Sigmoid colon (tissue), 7 donors: ENCODE data around the gene RASD1. TPM values are rescaled to one million over a fixed set of nuclear protein-coding genes. Genes with fewer than 3 reads are reported as not detected.

Experiments used
- DNase-seq: peaks from one replicate; pipeline ENCODE4 v3.0.0-alpha.2; 2019
- H3K27ac ChIP-seq, 4 donors: fragments of 200-600 bp; sonication (generic); one replicate each; pipeline ENCODE4 v1.5.1; 2016 to 2019; ENCODE audit warnings: mild to moderate bottlenecking in 1 of 4
- H3K27me3 ChIP-seq, 3 donors: fragments of 200-600 bp; sonication (generic); one replicate each; pipeline ENCODE4 v1.5.1; 2019; ENCODE audit warnings: mild to moderate bottlenecking in 1 of 3
- H3K36me3 ChIP-seq, 4 donors: fragments of 200-600 bp; sonication (generic); one replicate each; pipeline ENCODE4 v1.5.1; 2016 to 2019
- H3K4me1 ChIP-seq, 4 donors: fragments of 200-600 bp; sonication (generic); one replicate each; pipeline ENCODE4 v1.5.1; 2017 to 2019
- H3K4me3 ChIP-seq, 4 donors: fragments of 200-600 bp; sonication (generic); one replicate each; pipeline ENCODE4 v1.5.1; 2017 to 2019; ENCODE audit warnings: mild to moderate bottlenecking in 2 of 4, moderate library complexity in 1 of 4
- H3K9me3 ChIP-seq, 4 donors: fragments of 200-600 bp in 3 of 4; sonication (generic) in 3 of 4; one replicate each; pipeline versions ENCODE4 v1.5.1 to v1.6.1; 2013 to 2019
- EP300 ChIP-seq, 4 donors: sonication (generic); formaldehyde crosslinking; IDR thresholded peaks; one replicate each; pipeline ENCODE4 v1.6.1; 2017; ENCODE audit warnings: antibody characterized with exemption in 4 of 4
- POLR2A ChIP-seq, 2 donors: fragments of 450-650 bp; IDR thresholded peaks; one replicate each; pipeline ENCODE4 v1.6.1; 2016; ENCODE audit warnings: antibody characterized with exemption in 2 of 2, mild to moderate bottlenecking in 2 of 2, moderate library complexity in 2 of 2
- POLR2AphosphoS5 ChIP-seq, 4 donors: sonication (generic); formaldehyde crosslinking; IDR thresholded peaks; one replicate each; pipeline ENCODE4 v1.6.1; 2017; ENCODE audit warnings: antibody characterized with exemption in 4 of 4
- WGBS, 2 donors: extraction: QIAGEN DNeasy Blood & Tissue Kit; methylation state at CpG; one replicate each; pipeline ENCODE4 v1.1.7; 2013; 5-methylcytosine and 5-hydroxymethylcytosine counted together
- intact Hi-C: fragments of 100-400 bp; cut with DNase I; formaldehyde crosslinking; loops from one replicate; pipeline ENCODE4 v1.15.1; 2023
- polyA plus RNA-seq, 3 donors: library from polyadenylated mRNA; stranded (reverse); fragments of 200-250 nt; gene quantifications; one replicate each; pipeline ENCODE4 v1.2.3, GENCODE V29; 2013
- total RNA-seq, 4 donors: library from RNA; depleted of rRNA; stranded (reverse); fragments of >200 nt; gene quantifications; one replicate each; pipeline ENCODE4 v1.1.0, GENCODE V29; 2016
- TF ChIP-seq, protein P1 (sequence below), 4 experiments: fragments of 450-650 bp in 3 of 4; fragments of 200-600 bp in 1 of 4; IDR thresholded peaks; one replicate each; pipeline ENCODE4 v1.5.1; 2016 to 2019; ENCODE audit warnings: antibody characterized with exemption in 4 of 4, mild to moderate bottlenecking in 3 of 4, moderate library complexity in 2 of 4
- donor health status: healthy with polysubstance abuse.
- donor health status: Bipolar disorder and iron deficiency.
- donor health status: healthy.

RASD1 gene
- total and polyA plus RNA-seq, 7 donors: 5.8 to 40.8 (median 12.5) TPM

- 89 to 91% methylated on average over 1 of the region's 1 CpG for whole genome bisulfite sequencing, 2 donors
- TF ChIP-seq, protein P1, sequence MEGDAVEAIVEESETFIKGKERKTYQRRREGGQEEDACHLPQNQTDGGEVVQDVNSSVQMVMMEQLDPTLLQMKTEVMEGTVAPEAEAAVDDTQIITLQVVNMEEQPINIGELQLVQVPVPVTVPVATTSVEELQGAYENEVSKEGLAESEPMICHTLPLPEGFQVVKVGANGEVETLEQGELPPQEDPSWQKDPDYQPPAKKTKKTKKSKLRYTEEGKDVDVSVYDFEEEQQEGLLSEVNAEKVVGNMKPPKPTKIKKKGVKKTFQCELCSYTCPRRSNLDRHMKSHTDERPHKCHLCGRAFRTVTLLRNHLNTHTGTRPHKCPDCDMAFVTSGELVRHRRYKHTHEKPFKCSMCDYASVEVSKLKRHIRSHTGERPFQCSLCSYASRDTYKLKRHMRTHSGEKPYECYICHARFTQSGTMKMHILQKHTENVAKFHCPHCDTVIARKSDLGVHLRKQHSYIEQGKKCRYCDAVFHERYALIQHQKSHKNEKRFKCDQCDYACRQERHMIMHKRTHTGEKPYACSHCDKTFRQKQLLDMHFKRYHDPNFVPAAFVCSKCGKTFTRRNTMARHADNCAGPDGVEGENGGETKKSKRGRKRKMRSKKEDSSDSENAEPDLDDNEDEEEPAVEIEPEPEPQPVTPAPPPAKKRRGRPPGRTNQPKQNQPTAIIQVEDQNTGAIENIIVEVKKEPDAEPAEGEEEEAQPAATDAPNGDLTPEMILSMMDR (IDR thresholded peaks at IDR 0.05): no peak
- TF ChIP-seq POLR2A (IDR thresholded peaks at IDR 0.05) (no peak), EP300 (IDR thresholded peaks at IDR 0.05) (no peak), POLR2AphosphoS5 (IDR thresholded peaks at IDR 0.05) (no peak)
These were observed 36.8 kb upstream of the RASD1 start for GRCh38 chr17:17532991-17533390.

DNA sequence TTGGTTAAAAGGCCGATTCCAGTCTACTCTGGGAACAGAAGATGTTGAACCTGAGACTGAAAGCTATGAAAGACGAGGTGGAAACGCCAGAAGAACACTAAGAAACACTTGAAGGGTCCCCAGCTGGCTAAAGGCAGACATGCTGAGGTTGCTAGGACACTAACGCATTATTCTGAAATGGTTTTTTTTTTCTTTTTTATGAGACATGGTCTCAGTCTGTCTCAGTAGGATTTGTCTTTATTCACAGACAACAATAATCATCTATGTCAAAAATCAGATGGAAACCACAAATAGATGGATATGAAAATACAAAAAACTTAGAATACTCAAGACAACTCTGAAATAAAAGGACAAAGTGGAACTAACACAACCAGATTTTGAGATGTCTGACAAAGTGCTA is 35.0 kb upstream of the RASD1 start:
- no peak overlapping the region for H3K27ac ChIP-seq
- H3K4me3 ChIP-seq: no peak overlapping the region
- peaks cover 0 to 22% (median 18%) of the 10 kb centered on the region in 4 donors for H3K4me1 ChIP-seq
- TF ChIP-seq, protein P1 (IDR thresholded peaks at IDR 0.05): no peak
- TF ChIP-seq EP300 (IDR thresholded peaks at IDR 0.05) (no peak), POLR2AphosphoS5 (IDR thresholded peaks at IDR 0.05) (no peak), POLR2A (IDR thresholded peaks at IDR 0.05) (no peak)
- no peaks in the 10 kb centered on the region for H3K36me3 ChIP-seq
- intact Hi-C loops: no loop called here
- DNase-seq: no peak
- H3K27me3 ChIP-seq: no peaks in the 10 kb centered on the region
- WGBS, 2 donors: 87 to 90% methylated on average over 4 of the region's 4 CpGs
- H3K9me3 ChIP-seq: no peaks in the 10 kb centered on the region

More at GRCh38 chr17:17532991-17533390, 36.8 kb upstream of the RASD1 start:
- Histone ChIP-seq H3K27ac (no peak overlapping the region), H3K9me3 (no peaks in the 10 kb centered on the region), H3K4me1 (peaks cover 0 to 15% (median 11%) of the 10 kb centered on the region in 4 donors), H3K36me3 (no peaks in the 10 kb centered on the region), H3K27me3 (no peaks in the 10 kb centered on the region), H3K4me3 (no peak overlapping the region)
- intact Hi-C loops: no loop called here
- no peak for DNase-seq

DNA sequence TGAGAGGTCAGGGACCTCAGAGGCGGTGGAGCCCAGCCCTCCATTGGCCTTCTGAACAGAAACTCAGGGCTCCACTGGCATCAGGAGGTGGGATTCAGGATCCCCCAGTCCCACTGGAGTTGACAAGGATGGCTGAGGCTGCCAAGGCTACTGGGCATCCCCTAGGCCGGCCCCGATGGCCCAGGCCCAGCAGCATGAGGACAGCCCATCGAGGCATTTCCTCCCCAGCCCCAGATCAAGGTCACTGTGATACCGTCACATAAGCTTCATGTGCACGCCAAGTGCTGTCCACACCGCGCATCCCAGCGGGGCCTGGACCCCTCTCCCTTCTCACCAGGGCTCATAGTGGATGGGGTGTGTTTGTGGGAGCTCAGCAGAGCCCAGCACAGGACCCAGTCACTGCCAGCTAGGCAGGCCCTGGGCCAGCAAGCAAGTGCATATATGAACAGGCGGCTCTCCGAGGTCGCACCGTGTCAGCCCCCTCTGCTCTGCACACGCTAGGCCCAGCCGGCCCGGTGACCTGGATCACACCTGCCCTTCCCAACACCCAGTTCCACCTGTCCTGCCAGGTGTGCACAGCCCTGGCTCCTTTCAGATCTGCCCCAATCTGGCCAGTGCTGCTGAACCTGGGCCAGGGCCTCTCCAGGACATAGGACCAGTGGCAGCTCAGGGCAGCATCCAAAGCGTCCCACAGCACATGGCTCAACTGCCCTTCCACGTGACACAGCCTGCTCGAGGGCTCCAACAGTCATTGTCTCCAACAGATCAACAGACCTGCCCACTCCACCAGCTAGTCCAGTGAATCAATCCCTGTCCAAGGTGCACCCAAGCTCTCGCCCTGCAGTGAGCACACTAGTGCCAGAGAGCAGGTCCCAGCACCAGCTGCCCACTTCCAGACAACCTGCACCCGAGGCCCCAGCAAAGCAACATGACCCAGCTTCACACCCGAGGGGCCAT is 32.8 kb upstream of the RASD1 start:
- H3K4me3 ChIP-seq: no peak overlapping the region
- no peaks in the 10 kb centered on the region for H3K9me3 ChIP-seq
- 74 to 87% methylated on average over 22 of the region's 22 CpGs for WGBS, 2 donors
- TF ChIP-seq POLR2AphosphoS5 (IDR thresholded peaks at IDR 0.05): no peak
- TF ChIP-seq, protein P1 (IDR thresholded peaks at IDR 0.05): no peak
- TF ChIP-seq EP300 (IDR thresholded peaks at IDR 0.05): no peak
- no peak for TF ChIP-seq POLR2A (IDR thresholded peaks at IDR 0.05)
- H3K36me3 ChIP-seq: no peaks in the 10 kb centered on the region
- H3K27me3 ChIP-seq: no peaks in the 10 kb centered on the region
- DNase-seq: no peak
- intact Hi-C loops: no loop called here
- H3K4me1 ChIP-seq: peaks cover 0 to 20% (median 17%) of the 10 kb centered on the region in 4 donors
- H3K27ac ChIP-seq: no peak overlapping the region

DNA sequence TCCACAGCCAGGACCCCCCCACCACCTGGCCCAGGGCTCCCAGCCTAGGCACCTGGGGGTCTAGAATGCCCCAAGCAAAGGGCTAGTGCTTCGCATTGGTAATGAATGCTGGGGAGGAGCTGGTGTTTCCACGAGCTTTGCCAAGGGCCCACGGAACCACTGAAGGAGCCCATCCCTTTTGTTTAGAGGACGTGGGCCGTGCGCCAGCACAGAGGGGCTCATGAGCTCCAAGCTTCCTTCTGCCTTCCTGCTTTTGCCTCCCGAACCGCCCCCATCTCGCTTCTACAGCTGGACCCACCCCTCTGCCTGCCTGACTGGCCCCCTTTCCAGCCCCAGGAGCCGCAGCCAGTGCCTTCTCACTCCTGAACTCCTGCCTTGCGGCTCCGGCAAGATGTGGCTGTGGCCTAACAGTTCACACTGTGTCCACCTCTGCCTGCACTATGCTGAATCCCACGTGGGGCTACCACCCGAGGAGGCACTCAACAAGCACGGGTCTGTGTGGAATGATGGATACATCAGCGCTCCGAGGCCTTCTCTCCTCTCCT is 31.8 kb upstream of the RASD1 start:
- no peak for DNase-seq
- TF ChIP-seq, protein P1 (IDR thresholded peaks at IDR 0.05): no peak
- no peak for TF ChIP-seq EP300 (IDR thresholded peaks at IDR 0.05)
- no peak for TF ChIP-seq POLR2AphosphoS5 (IDR thresholded peaks at IDR 0.05)
- intact Hi-C loops: no loop called here
- H3K36me3 ChIP-seq: no peaks in the 10 kb centered on the region
- 87 to 95% methylated on average over 17 of the region's 17 CpGs for WGBS, 2 donors
- H3K27ac ChIP-seq: no peak overlapping the region
- no peaks in the 10 kb centered on the region for H3K9me3 ChIP-seq
- H3K4me1 ChIP-seq: peaks cover 0 to 20% (median 17%) of the 10 kb centered on the region in 4 donors
- H3K27me3 ChIP-seq: no peaks in the 10 kb centered on the region
- no peak overlapping the region for H3K4me3 ChIP-seq
